Transverse colon (tissue), 4 donors: Measurements from ENCODE around the gene FGGY.

Source experiments
- CTCF ChIP-seq, 5 experiments: fragments of 200-600 bp in 3 of 5; fragments of 450-650 bp in 2 of 5; sonication (generic) in 3 of 5; IDR thresholded peaks; 1 replicate in 2 of 5; 2 replicates in 3 of 5; pipeline ENCODE4 v1.5.1; 2016 to 2017; ENCODE audit warnings: antibody characterized with exemption in 5 of 5, inconsistent platforms in 3 of 5, mild to moderate bottlenecking in 2 of 5, moderate library complexity in 1 of 5
- EP300 ChIP-seq: sonication (generic); formaldehyde crosslinking; IDR thresholded peaks from one replicate; pipeline ENCODE4 v1.6.1; 2017; ENCODE audit warnings: antibody characterized with exemption, low read depth
- POLR2A ChIP-seq: fragments of 450-650 bp; IDR thresholded peaks from one replicate; pipeline ENCODE4 v1.6.1; 2016; ENCODE audit warnings: antibody characterized with exemption, mild to moderate bottlenecking, moderate library complexity
- POLR2AphosphoS5 ChIP-seq, 3 donors: sonication (generic); formaldehyde crosslinking; IDR thresholded peaks; one replicate each; pipeline ENCODE4 v1.6.1; 2016; ENCODE audit warnings: antibody characterized with exemption in 3 of 3

- TF ChIP-seq CTCF (IDR thresholded peaks at IDR 0.05): no peak
- TF ChIP-seq POLR2A: no peak
- TF ChIP-seq POLR2AphosphoS5 (IDR thresholded peaks at IDR 0.05): no peak
- no peak for TF ChIP-seq EP300
These were observed 243.2 kb downstream of the FGGY start for GRCh38 chr1:59539961-59540681.
